K562 (cell line): ENCODE data around the gene NPB. TPM values are rescaled to one million over a fixed set of nuclear protein-coding genes. Genes with fewer than 3 reads are reported as not detected.

Experiments used
- ATF1 ChIP-seq, 2 experiments: fragments of 450-650 bp in 1 of 2; IDR thresholded peaks; 2 replicates each; pipeline ENCODE4 v1.6.1; 2016; ENCODE audit warnings: missing compliant biosample characterization in 1 of 2, missing genetic modification characterization in 1 of 2
- CXXC5 ChIP-seq: fragments of 250-450 bp; sonication (Bioruptor Pico); IDR thresholded peaks from 2 replicates; pipeline ENCODE4 v1.8.0; 2022; ENCODE audit warnings: inconsistent platforms, mild to moderate bottlenecking, moderate library complexity
- FUS ChIP-seq: fragments of 200-400 bp; formaldehyde crosslinking; optimal IDR thresholded peaks from 2 replicates; pipeline ENCODE3; 2017; ENCODE audit warnings: low read depth, low read length
- GTF2F1 ChIP-seq: IDR thresholded peaks from 2 replicates; pipeline ENCODE4 v1.6.1; 2011; ENCODE audit warnings: low read depth, low read length, improper control_type of control experiment
- MAFG ChIP-seq: fragments of 450-650 bp; conservative IDR thresholded peaks from 2 replicates; pipeline ENCODE4 v1.6.1; 2016; ENCODE audit warnings: missing genetic modification characterization, missing compliant biosample characterization
- MAFK ChIP-seq: IDR thresholded peaks from 2 replicates; pipeline ENCODE4 v1.6.1; 2011; ENCODE audit warnings: low read length, improper control_type of control experiment
- MTF1 ChIP-seq: fragments of 250-450 bp; sonication (Bioruptor Pico); IDR thresholded peaks from 2 replicates; pipeline ENCODE4 v1.9.0; 2021; ENCODE audit warnings: moderate library complexity, mild to moderate bottlenecking, inconsistent platforms, borderline replicate concordance
- NCOA2 ChIP-seq, 2 experiments: fragments of 450-650 bp; IDR thresholded peaks; 2 replicates each; pipeline ENCODE4 v1.6.1; 2018; ENCODE audit warnings: mild to moderate bottlenecking in 2 of 2, moderate library complexity in 1 of 2; ENCODE audit not compliant: partially characterized antibody in 2 of 2
- NFIC ChIP-seq: fragments of 450-650 bp; IDR thresholded peaks from 2 replicates; pipeline ENCODE4 v1.6.1; 2017; ENCODE audit warnings: mild to moderate bottlenecking, inconsistent platforms
- OTX1 ChIP-seq: fragments of 450-650 bp; formaldehyde crosslinking; IDR thresholded peaks from 2 replicates; pipeline ENCODE4 v1.4.0; 2022; ENCODE audit warnings: mild to moderate bottlenecking
- PML ChIP-seq: IDR thresholded peaks from 2 replicates; pipeline ENCODE4 v1.6.1; 2012; ENCODE audit warnings: low read length, inconsistent platforms
- SMAD4 ChIP-seq: fragments of 250-450 bp; sonication (Bioruptor Pico); conservative IDR thresholded peaks from 2 replicates; pipeline ENCODE4 v1.8.0; 2021; ENCODE audit warnings: inconsistent platforms, mild to moderate bottlenecking, moderate library complexity
- TFAM ChIP-seq: fragments of 250-450 bp; sonication (Bioruptor Pico); conservative IDR thresholded peaks from 2 replicates; pipeline ENCODE4 v1.5.0; 2021; ENCODE audit warnings: mild to moderate bottlenecking, moderate library complexity
- ZBTB1 ChIP-seq: sonication (generic); formaldehyde crosslinking; IDR thresholded peaks from 2 replicates; pipeline ENCODE4 v1.8.1; 2023; ENCODE audit warnings: missing genetic modification reagents, low read depth, mild to moderate bottlenecking, borderline replicate concordance
- ZFP30 ChIP-seq: fragments of 250-450 bp; sonication (Bioruptor Pico); IDR thresholded peaks from 2 replicates; pipeline ENCODE4 v1.8.0; 2022; ENCODE audit warnings: moderate library complexity, mild to moderate bottlenecking, inconsistent platforms, borderline replicate concordance
- ZHX1 ChIP-seq: fragments of 150-350 bp; conservative IDR thresholded peaks from 2 replicates; pipeline ENCODE4 v1.6.1; 2014; ENCODE audit warnings: low read length
- ZNF165 ChIP-seq: fragments of 250-450 bp; sonication (Bioruptor Pico); IDR thresholded peaks from 2 replicates; pipeline ENCODE4 v1.4.0; 2020; ENCODE audit warnings: borderline replicate concordance
- ZNF197 ChIP-seq: fragments of 200-800 bp; sonication (Bioruptor generic); IDR thresholded peaks from 2 replicates; pipeline ENCODE4 v1.6.1; 2016; ENCODE audit warnings: low read depth, missing genetic modification characterization, missing compliant biosample characterization
- ZNF511 ChIP-seq: sonication (generic); formaldehyde crosslinking; IDR thresholded peaks from 2 replicates; pipeline ENCODE4 v1.8.0; 2022; ENCODE audit warnings: mild to moderate bottlenecking, missing genetic modification reagents
- ZNF655 ChIP-seq: fragments of 250-450 bp; sonication (Bioruptor Pico); IDR thresholded peaks from 2 replicates; pipeline ENCODE4 v1.5.0; 2021
- ZNF785 ChIP-seq: fragments of 250-450 bp; sonication (Bioruptor Pico); IDR thresholded peaks from 2 replicates; pipeline ENCODE4 v1.4.0; 2020; ENCODE audit warnings: mild to moderate bottlenecking
- polyA plus RNA-seq, 8 experiments: library from polyadenylated mRNA; depleted of rRNA in 4 of 8; stranded (reverse) in 5 of 8; unstranded in 3 of 8; fragments of >200 nt; fragmentation: Nextera tagmentation in 2 of 8; fragmentation: Illumina TruSeq in 1 of 8; extraction: Ambion mirVana in 2 of 8; extraction: Trizol in 1 of 8; gene quantifications; 2 replicates each; pipeline versions ENCODE4 v1.2.1 to v1.2.3, GENCODE V29; 2011 to 2014; ENCODE audit warnings: inconsistent platforms in 1 of 8, missing spikeins in 1 of 8
- total RNA-seq, 7 experiments: library from RNA; depleted of rRNA in 6 of 7; stranded (reverse); fragments of >200 nt in 6 of 7; fragmentation: Illumina TruSeq in 2 of 7; extraction: Trizol in 2 of 7; gene quantifications; 2 replicates each; pipeline versions ENCODE4 v1.2.1 to v1.2.3, GENCODE V29; 2011 to 2021; ENCODE audit warnings: low replicate concordance in 1 of 7
- TF ChIP-seq, protein P1 (sequence below): fragments of 250-450 bp; sonication (Bioruptor Pico); IDR thresholded peaks from 2 replicates; pipeline ENCODE4 v1.8.0; 2021; ENCODE audit warnings: moderate library complexity, mild to moderate bottlenecking, inconsistent platforms

NPB gene
- total and polyA plus RNA-seq, 9 of the 15 experiments (the other 6 are each of a cell fraction or from before 2014, with no cell fraction given): 0.03 to 0.61 (median 0.14) TPM; not detected in 2

DNA sequence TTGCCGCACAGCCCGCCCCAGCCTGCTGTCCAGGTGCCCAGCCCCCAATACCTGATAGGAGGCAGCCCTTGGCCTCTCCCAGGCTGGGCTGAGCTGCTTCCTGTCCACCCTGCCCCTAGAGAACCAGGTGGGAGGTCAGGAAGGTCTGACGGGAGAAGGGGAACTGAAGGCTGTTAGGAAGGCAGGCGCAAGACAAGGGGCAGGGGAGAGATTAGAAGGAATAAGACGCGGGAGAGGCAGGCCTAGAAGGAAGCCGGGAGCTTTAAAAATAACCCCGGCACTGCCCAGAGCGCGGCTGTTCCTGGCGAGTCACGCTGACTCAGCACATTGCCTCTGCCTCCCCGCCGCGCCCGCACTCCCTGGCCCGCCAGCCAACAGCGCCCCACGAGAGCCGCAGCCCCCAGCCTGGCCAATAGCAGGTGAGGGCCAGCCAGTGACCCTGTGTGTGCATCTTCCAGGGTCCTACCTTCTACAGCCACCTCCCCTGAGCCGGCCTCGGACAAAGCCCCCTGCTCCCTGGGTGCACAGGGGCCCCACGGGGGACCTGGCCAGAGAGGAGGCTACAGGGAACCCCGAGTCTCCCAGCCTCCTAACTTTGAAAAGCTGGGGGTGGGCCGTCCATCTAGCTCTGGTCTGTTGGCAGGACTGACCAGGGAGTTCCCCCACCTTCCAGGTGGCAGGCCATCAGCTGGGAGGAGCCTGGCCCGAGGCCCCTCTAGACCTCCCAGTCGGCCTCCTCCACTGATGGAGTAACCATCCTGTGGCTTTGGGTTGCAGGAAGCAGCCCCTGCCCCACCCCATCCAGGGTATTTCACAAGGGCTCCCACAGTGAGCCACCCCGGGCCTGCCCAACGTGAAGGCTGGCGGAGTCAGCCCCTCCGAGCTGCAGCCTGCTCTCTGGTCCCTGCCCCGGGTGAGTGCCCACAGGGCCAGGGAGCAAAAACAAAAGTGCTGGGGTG lies 21.5 kb downstream of the NPB start (continued):
- TF ChIP-seq OTX1 (CRISPR knock-in tag) (no peak), MAFK (peak; percentile 100), ZHX1 (no peak), ZFP30 (CRISPR knock-in tag) (no peak), MAFG (tag) (no peak), ZBTB1 (CRISPR knock-in tag) (no peak), SMAD4 (CRISPR knock-in tag) (peak; percentile 87), GTF2F1 (no peak), ZNF511 (CRISPR knock-in tag) (no peak), MTF1 (CRISPR knock-in tag) (no peak), ZNF165 (CRISPR knock-in tag) (no peak), NCOA2 (IDR thresholded peaks at IDR 0.05; ENCODE audit: partially characterized antibody in 2 of 2) (no peak), FUS (no peak), TFAM (no peak), ATF1 (CRISPR knock-in tag; IDR thresholded peaks at IDR 0.05) (no peak), ATF1 (tag; IDR thresholded peaks at IDR 0.05) (peak; percentile 47), ZNF197 (CRISPR knock-in tag) (no peak), ZNF785 (CRISPR knock-in tag) (no peak), NFIC (0 out of 2 replicates have a peak, but pooled peaks have one; percentile 8), PML (no peak), CXXC5 (peak; percentile 83), ZNF655 (CRISPR knock-in tag) (no peak)
- TF ChIP-seq, protein P1, sequence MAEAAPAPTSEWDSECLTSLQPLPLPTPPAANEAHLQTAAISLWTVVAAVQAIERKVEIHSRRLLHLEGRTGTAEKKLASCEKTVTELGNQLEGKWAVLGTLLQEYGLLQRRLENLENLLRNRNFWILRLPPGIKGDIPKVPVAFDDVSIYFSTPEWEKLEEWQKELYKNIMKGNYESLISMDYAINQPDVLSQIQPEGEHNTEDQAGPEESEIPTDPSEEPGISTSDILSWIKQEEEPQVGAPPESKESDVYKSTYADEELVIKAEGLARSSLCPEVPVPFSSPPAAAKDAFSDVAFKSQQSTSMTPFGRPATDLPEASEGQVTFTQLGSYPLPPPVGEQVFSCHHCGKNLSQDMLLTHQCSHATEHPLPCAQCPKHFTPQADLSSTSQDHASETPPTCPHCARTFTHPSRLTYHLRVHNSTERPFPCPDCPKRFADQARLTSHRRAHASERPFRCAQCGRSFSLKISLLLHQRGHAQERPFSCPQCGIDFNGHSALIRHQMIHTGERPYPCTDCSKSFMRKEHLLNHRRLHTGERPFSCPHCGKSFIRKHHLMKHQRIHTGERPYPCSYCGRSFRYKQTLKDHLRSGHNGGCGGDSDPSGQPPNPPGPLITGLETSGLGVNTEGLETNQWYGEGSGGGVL (CRISPR knock-in tag): no peak
